Suprapubic skin (tissue), 4 donors: ENCODE measurements around the gene XCL2. TPM values are rescaled to one million over a fixed set of nuclear protein-coding genes. Genes with fewer than 3 reads are reported as not detected.

Experiments used
- DNase-seq, 2 donors: peaks; one replicate each; pipeline ENCODE4 v3.0.0-alpha.2; 2019; ENCODE audit warnings: low spot score in 2 of 2
- H3K27ac ChIP-seq: fragments of 200-600 bp; sonication (generic); one replicate; pipeline ENCODE4 v1.5.1; 2019
- H3K27me3 ChIP-seq: fragments of 200-600 bp; sonication (generic); one replicate; pipeline ENCODE4 v1.5.1; 2019
- H3K36me3 ChIP-seq: fragments of 200-600 bp; sonication (generic); one replicate; pipeline ENCODE4 v1.5.1; 2019
- H3K4me1 ChIP-seq: fragments of 200-600 bp; sonication (generic); one replicate; pipeline ENCODE4 v1.5.1; 2019
- H3K4me3 ChIP-seq: fragments of 200-600 bp; sonication (generic); one replicate; pipeline ENCODE4 v1.5.1; 2019; ENCODE audit warnings: mild to moderate bottlenecking
- H3K9me3 ChIP-seq: fragments of 200-600 bp; sonication (generic); one replicate; pipeline ENCODE4 v1.5.1; 2019
- EP300 ChIP-seq: sonication (generic); formaldehyde crosslinking; IDR thresholded peaks from one replicate; pipeline ENCODE4 v1.6.1; 2017; ENCODE audit warnings: antibody characterized with exemption
- POLR2A ChIP-seq, 2 donors: fragments of 450-650 bp; IDR thresholded peaks; one replicate each; pipeline ENCODE4 v1.6.1; 2017; ENCODE audit warnings: antibody characterized with exemption in 2 of 2, mild to moderate bottlenecking in 2 of 2, moderate library complexity in 2 of 2
- POLR2AphosphoS5 ChIP-seq, 3 donors: sonication (generic); formaldehyde crosslinking; IDR thresholded peaks; one replicate each; pipeline ENCODE4 v1.6.1; 2017; ENCODE audit warnings: antibody characterized with exemption in 3 of 3
- WGBS: methylation state at CpG from one replicate; pipeline ENCODE4 v1.1.5; 2018; 5-methylcytosine and 5-hydroxymethylcytosine counted together
- total RNA-seq, 4 donors: library from RNA; depleted of rRNA; stranded (reverse); fragments of >200 nt; gene quantifications; one replicate each; pipeline ENCODE4 v1.1.0, GENCODE V29; 2016
- TF ChIP-seq, protein P1 (sequence below), 2 donors: fragments of 200-600 bp in 1 of 2; fragments of 450-650 bp in 1 of 2; sonication (generic) in 1 of 2; IDR thresholded peaks; one replicate each; pipeline ENCODE4 v1.5.1; 2016 to 2019; ENCODE audit warnings: antibody characterized with exemption in 2 of 2, mild to moderate bottlenecking in 1 of 2, moderate library complexity in 1 of 2

Gene XCL2
- total RNA-seq, 4 donors from 2014 or later, result not detected

DNA sequence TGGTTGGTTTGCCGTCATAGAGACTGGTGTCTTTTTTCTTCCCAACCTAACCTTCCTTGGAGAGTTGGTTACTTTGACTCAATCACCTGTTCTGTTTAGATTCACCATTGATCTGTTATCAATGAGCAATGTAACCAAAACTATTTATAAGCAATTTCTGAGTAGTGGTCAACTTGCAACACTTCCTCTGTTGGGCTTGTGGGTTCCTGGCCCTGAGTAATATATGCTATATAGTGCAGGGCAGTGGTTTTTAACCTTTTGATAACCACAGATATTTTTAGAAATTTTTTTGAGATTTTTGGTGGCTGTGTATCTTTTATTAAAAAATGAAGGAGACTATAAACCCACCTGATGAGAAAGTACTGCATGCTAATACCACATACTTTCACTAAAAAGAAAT is 23.2 kb upstream of the XCL2 start:
- no peaks in the 10 kb centered on the region for H3K27me3 ChIP-seq
- no peaks in the 10 kb centered on the region for H3K9me3 ChIP-seq
- no peaks in the 10 kb centered on the region for H3K36me3 ChIP-seq
- no peak overlapping the region for H3K4me3 ChIP-seq
- no peaks in the 10 kb centered on the region for H3K4me1 ChIP-seq
- WGBS, result 92% methylated on average over 1 of the region's 1 CpG
- no peak overlapping the region for H3K27ac ChIP-seq
- TF ChIP-seq EP300 (no peak), POLR2AphosphoS5 (IDR thresholded peaks at IDR 0.05) (no peak), POLR2A (IDR thresholded peaks at IDR 0.05) (no peak)
- TF ChIP-seq, protein P1, sequence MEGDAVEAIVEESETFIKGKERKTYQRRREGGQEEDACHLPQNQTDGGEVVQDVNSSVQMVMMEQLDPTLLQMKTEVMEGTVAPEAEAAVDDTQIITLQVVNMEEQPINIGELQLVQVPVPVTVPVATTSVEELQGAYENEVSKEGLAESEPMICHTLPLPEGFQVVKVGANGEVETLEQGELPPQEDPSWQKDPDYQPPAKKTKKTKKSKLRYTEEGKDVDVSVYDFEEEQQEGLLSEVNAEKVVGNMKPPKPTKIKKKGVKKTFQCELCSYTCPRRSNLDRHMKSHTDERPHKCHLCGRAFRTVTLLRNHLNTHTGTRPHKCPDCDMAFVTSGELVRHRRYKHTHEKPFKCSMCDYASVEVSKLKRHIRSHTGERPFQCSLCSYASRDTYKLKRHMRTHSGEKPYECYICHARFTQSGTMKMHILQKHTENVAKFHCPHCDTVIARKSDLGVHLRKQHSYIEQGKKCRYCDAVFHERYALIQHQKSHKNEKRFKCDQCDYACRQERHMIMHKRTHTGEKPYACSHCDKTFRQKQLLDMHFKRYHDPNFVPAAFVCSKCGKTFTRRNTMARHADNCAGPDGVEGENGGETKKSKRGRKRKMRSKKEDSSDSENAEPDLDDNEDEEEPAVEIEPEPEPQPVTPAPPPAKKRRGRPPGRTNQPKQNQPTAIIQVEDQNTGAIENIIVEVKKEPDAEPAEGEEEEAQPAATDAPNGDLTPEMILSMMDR (IDR thresholded peaks at IDR 0.05), result no peak
- DNase-seq, result no peak

DNA sequence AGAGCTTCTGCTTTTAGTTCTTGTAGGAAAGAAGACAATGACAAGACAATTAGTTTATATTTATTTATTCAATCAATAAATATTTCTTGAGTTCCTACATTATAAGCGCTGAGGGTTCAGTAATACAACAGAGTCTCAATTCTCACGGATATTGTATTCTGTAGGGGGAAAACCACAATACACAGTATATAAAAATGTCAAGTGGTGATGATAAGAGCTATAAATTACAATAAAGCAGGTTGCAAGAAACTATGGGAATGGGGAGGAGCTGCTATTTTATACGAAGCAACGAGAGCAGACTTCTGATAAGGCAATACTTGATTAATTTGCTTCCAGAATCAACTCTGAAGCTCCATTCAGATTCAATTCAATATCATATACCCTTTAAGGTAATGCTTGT is 22.0 kb upstream of the XCL2 start:
- Histone ChIP-seq H3K4me3 (no peak overlapping the region), H3K9me3 (no peaks in the 10 kb centered on the region), H3K36me3 (no peaks in the 10 kb centered on the region), H3K27me3 (no peaks in the 10 kb centered on the region), H3K4me1 (no peaks in the 10 kb centered on the region), H3K27ac (no peak overlapping the region)
- 49% methylated on average over 4 of the region's 4 CpGs for WGBS
- DNase-seq, result no peak
- no peak for TF ChIP-seq POLR2A (IDR thresholded peaks at IDR 0.05)
- no peak for TF ChIP-seq EP300
- no peak for TF ChIP-seq POLR2AphosphoS5 (IDR thresholded peaks at IDR 0.05)
- TF ChIP-seq, protein P1 (IDR thresholded peaks at IDR 0.05), result no peak

- no peak for DNase-seq
- H3K27ac ChIP-seq, result no peak overlapping the region
- no peaks in the 10 kb centered on the region for H3K9me3 ChIP-seq
- TF ChIP-seq, protein P1 (IDR thresholded peaks at IDR 0.05), result no peak
- TF ChIP-seq POLR2A (IDR thresholded peaks at IDR 0.05) (no peak), POLR2AphosphoS5 (IDR thresholded peaks at IDR 0.05) (no peak)
- H3K4me3 ChIP-seq, result no peak overlapping the region
- no peaks in the 10 kb centered on the region for H3K36me3 ChIP-seq
- H3K4me1 ChIP-seq, result no peaks in the 10 kb centered on the region
- H3K27me3 ChIP-seq, result no peaks in the 10 kb centered on the region
- WGBS, result 85% methylated on average over 2 of the region's 2 CpGs
Measured at GRCh38 chr1:168561989-168562388, 18.2 kb upstream of the XCL2 start.

DNA sequence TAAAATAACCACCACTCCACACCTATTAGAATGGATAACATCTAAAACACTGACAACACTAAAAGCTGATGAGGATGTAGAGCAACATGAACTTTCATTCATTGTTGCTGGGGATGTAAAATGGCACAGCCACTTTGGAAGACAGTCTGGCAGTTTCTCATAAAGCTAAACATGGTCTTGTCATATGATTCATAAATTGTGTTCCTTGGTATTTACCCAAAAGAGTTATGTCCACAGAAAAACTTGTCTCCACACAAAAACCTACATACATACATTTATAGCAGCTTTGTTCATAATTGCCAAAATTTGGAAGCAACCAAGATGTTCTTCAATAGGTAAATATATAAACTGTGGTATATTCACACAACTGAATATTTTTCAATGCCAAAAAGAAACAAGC is 16.6 kb upstream of the XCL2 start:
- no peak for TF ChIP-seq EP300
- no peak for TF ChIP-seq POLR2A (IDR thresholded peaks at IDR 0.05)
- TF ChIP-seq POLR2AphosphoS5 (IDR thresholded peaks at IDR 0.05), result no peak
- TF ChIP-seq, protein P1 (IDR thresholded peaks at IDR 0.05), result no peak
- Histone ChIP-seq H3K27ac (no peak overlapping the region), H3K4me1 (no peaks in the 10 kb centered on the region), H3K4me3 (no peak overlapping the region), H3K36me3 (no peaks in the 10 kb centered on the region), H3K27me3 (no peaks in the 10 kb centered on the region), H3K9me3 (no peaks in the 10 kb centered on the region)
- no peak for DNase-seq

- TF ChIP-seq EP300 (no peak), POLR2A (IDR thresholded peaks at IDR 0.05) (no peak), POLR2AphosphoS5 (IDR thresholded peaks at IDR 0.05) (no peak)
- Histone ChIP-seq H3K4me1 (no peaks in the 10 kb centered on the region), H3K4me3 (no peak overlapping the region), H3K9me3 (no peaks in the 10 kb centered on the region), H3K27ac (no peak overlapping the region), H3K27me3 (no peaks in the 10 kb centered on the region), H3K36me3 (no peaks in the 10 kb centered on the region)
- DNase-seq, result no peak
Measured at GRCh38 chr1:168556647-168557046, 12.8 kb upstream of the XCL2 start.

DNA sequence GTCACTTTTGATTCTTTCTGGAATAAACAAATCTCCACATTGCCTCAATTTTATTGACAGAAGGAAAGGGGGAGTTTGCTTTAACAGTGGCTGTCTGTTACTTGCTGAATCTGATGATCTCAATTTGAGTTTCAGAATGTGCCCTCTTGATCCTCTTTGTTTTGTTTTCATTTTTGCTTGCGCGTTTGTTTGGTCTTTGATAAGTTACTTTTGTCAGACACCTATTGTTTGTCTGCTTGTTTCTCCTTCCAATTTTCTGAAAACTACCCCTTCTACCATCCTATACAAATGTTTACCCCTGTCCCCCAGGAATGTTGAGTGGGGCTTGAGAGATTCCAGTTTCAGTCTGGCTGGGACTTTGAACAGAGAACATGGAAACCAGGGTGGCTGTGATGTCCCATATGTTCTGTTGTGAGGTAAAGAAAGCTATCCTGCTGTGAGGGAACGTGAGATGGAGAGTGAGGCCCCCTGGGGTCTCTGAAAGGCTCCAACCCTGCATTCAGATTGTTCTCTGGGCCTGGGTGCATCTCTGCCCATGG is 11.8 kb upstream of the XCL2 start:
- Histone ChIP-seq H3K9me3 (no peaks in the 10 kb centered on the region), H3K27ac (no peak overlapping the region), H3K36me3 (no peaks in the 10 kb centered on the region), H3K27me3 (no peaks in the 10 kb centered on the region), H3K4me1 (no peaks in the 10 kb centered on the region), H3K4me3 (no peak overlapping the region)
- DNase-seq, result no peak
- WGBS, result 86% methylated on average over 3 of the region's 3 CpGs
- TF ChIP-seq EP300 (no peak), POLR2A (IDR thresholded peaks at IDR 0.05) (no peak), POLR2AphosphoS5 (IDR thresholded peaks at IDR 0.05) (no peak)
- TF ChIP-seq, protein P1 (IDR thresholded peaks at IDR 0.05), result no peak
